Stimulated activated CD4-positive, alpha-beta T cell treated with anti-CD3 and anti-CD28 coated beads, Interleukin-4, amount 100 ng/mL, for 1 hour (primary cell): ENCODE measurements around the gene CCNB1.
"Not testable (repeated sequence)": the region's sequence is repeated elsewhere in the genome, so short reads cannot be mapped to it uniquely, and the experiment has no call there.

Experiments used
- DNase-seq: peaks from one replicate; pipeline ENCODE4 v3.0.0-alpha.2; 2020

Gene CCNB1

DNA sequence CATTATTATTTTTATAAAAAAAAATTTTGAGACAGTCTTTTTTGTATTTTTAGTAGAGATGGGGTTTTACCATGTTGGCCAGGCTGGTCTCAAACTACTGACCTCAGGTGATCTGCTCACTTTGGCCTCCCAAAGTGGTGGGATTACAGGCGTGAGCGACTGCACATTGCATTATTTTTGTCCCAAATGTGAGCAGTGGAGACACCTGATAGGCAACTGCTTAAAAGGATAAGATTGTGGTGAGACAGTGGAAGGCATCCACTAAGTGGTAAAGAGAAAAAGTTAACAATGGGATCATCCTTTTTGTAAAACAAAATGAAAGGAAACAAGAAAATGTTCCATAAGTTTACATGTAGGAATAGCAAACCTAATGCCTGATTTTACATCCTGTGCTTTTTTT, 20.4 kb downstream of the CCNB1 start:
- no peak for DNase-seq

- no peak for DNase-seq
Measured at GRCh38 chr5:69188811-69189161, 21.8 kb downstream of the CCNB1 start.

- DNase-seq = peak; percentile 90
Measured at GRCh38 chr5:69189162-69190086, 22.5 kb downstream of the CCNB1 start, which contains the start of gene CENPH. Gene CENPH, plus strand, starts transcription at chr5:69189583. Its CDS starts 52 bp downstream, at chr5:69189635.

DNA sequence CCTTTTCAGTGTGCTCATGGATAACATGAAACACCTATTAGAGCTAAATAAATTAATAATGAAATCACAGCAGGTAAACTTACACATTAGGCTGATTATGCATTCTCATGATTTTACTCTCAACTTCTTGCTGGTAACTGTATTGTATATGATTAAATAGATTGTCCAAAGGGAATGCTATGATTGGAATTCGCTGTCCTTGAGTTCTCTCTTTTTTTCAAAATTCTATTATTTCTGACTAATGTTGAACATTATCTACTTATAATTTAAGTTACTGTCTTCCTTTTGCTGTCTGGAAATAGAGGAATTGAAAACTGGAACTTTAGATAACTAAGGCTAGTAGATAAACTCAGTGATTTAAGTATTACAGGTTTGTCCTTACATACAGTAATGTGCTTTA, 35.5 kb downstream of the CCNB1 start:
- no peak for DNase-seq

DNA sequence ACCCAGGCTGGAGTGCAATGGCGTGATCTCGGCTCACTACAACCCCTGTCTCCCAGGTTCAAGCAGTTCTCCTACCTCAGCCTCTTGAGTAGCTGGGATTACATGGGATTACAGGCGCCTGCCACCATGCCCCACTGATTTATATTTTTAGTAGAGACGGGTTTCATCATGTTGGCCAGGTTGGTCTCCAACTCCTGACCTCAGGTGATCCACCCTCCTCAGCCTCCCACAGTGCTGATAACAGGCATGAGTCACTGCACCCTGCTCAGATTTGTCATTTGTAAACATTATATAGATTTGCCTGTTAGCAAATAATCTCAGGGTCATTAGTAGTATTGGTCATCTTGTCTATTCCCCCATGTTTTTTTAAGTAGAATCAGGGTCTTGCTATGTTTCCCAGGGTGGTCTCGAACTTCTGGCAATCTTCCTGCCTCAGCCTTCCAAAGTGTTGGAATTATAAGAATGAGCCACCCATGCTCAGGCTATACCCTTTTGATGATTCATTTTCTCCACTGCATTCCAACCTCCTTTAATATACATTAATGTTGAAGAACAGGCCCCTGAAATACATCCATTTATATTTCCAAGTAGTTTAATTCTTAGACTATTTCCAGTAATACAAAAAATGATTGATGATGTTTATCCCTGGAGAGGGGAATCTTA, 39.7 kb downstream of the CCNB1 start:
- no peak for DNase-seq

GRCh38 chr5:69209602-69210001, 42.7 kb downstream of the CCNB1 start:
- DNase-seq = no peak

GRCh38 chr5:69211200-69211599, 44.2 kb downstream of the CCNB1 start:
- DNase-seq = no peak

DNA sequence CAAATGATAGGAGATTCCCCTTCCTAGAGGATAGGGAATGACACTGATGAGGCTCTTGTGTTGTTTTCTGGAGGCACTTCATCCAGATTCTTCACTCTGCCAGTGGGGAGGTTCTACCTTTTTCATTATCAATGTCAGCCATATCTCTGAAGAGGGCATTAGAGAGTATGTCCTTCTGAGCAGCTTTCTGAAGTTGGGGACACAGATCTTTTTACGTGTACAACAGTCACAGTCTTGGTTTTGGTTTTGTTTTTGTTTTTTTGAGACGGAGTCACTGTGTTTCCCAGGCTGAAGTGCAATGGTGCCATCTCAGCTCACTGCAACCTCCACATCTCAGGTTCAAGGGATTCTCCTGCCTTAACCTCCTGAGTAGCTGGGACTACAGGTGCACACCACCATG, 45.1 kb downstream of the CCNB1 start:
- no peak for DNase-seq

GRCh38 chr5:69213513-69214215, 46.7 kb downstream of the CCNB1 start:
- no peak for DNase-seq

GRCh38 chr5:69217151-69217511, 50.2 kb downstream of the CCNB1 start:
- no peak for DNase-seq

DNA sequence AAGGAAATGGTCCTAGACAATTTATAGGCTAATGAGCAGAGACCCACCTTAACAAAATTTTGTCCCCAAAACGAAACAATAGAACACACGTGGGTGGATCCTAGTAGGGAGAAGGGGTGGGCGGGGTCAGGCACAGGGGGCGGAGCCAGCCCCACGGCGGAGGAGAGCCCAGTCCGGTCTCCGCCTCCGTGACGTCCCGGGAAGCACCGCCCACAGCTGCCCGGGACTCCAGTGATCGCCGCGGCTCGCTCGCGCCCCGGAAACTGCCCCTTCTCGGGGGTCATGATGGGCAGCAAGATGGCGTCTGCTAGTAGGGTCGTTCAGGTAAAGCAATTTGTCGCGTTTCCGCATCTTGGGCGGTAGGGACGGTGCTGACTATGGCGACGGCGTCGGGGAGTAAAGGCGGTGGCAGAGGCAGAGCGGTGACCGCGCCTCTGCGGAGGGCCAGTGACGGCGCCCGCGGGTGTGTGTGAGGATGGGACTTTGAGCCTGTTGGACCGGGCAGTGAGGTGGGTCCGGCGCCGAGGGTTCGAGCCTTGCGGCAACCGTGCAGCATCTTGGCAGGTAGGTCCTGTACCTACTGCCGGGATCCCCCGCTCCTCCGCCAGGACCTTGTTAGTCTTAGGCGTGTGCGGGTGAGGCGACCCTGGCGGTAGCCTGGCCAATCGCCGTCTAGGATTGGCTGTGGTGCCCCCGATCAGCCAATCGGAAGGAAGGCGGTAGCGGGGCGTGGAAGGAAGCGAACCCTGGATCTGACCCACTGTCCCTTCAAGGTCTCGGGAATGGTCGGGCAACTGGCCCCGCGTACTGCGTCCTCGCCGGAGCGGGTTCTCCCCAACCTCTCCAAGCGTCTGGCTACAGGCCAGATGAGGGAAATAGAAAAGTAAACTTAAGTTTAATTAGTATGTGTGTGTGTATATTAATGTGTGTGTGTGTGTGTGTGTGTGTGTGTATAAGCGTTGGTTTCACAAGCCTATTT, 50.9 kb downstream of the CCNB1 start:
- DNase-seq = peak; percentile 94

GRCh38 chr5:69219939-69220338, 53.0 kb downstream of the CCNB1 start:
- no peak for DNase-seq

- DNase-seq = not testable (repeated sequence)
Measured at GRCh38 chr5:69220371-69220770, 53.4 kb downstream of the CCNB1 start.

- not testable (repeated sequence) for DNase-seq
Measured at GRCh38 chr5:69220833-69221232, 53.9 kb downstream of the CCNB1 start.

GRCh38 chr5:69224520-69224919, 57.6 kb downstream of the CCNB1 start:
- no peak for DNase-seq

- DNase-seq = no peak
Measured at GRCh38 chr5:69225860-69226259, 58.9 kb downstream of the CCNB1 start.
